ENCODE measurements around the gene PRDX2.
"Not testable (repeated sequence)": the region's sequence is repeated elsewhere in the genome, so short reads cannot be mapped to it uniquely, and the experiment has no call there.

Gene PRDX2

GRCh38 chr19:12836529-12836863 is 34.9 kb upstream of the PRDX2 start:
- H3K4me1 Mint-ChIP-seq (ENCODE audit: low read depth): peaks cover 33% of the 10 kb centered on the region
- no peaks in the 10 kb centered on the region for H3K9me3 Mint-ChIP-seq
- no peaks in the 10 kb centered on the region for H3K36me3 Mint-ChIP-seq (ENCODE audit: low read depth)
- no peak for DNase-seq (ENCODE audit: low spot score)
- H3K4me3 Mint-ChIP-seq: no peak overlapping the region
- H3K27me3 Mint-ChIP-seq (ENCODE audit: low read depth): peaks cover 78% of the 10 kb centered on the region
- no peak overlapping the region for H3K27ac Mint-ChIP-seq

GRCh38 chr19:12834976-12835757 is 33.6 kb upstream of the PRDX2 start:
- no peaks in the 10 kb centered on the region for H3K9me3 Mint-ChIP-seq
- peaks cover 24% of the 10 kb centered on the region for H3K4me1 Mint-ChIP-seq (ENCODE audit: low read depth)
- no peak overlapping the region for H3K4me3 Mint-ChIP-seq
- no peaks in the 10 kb centered on the region for H3K36me3 Mint-ChIP-seq (ENCODE audit: low read depth)
- peaks cover 71% of the 10 kb centered on the region for H3K27me3 Mint-ChIP-seq (ENCODE audit: low read depth)
- H3K27ac Mint-ChIP-seq: no peak overlapping the region
- no peak for DNase-seq (ENCODE audit: low spot score)

GRCh38 chr19:12834566-12834943 is 33.0 kb upstream of the PRDX2 start, which contains the start of gene RTBDN:
RTBDN (minus strand) TSS chr19:12834579; CDS start chr19:12829979, 4,600 bp downstream.
- Mint-ChIP-seq H3K27ac (peak within 1 kb of the TSS; percentile 1), H3K4me1 (ENCODE audit: low read depth) (peaks cover 23% of the 10 kb centered on the region), H3K36me3 (ENCODE audit: low read depth) (no peaks in the 10 kb centered on the region), H3K4me3 (peak within 1 kb of the TSS; percentile 63), H3K9me3 (no peaks in the 10 kb centered on the region), H3K27me3 (ENCODE audit: low read depth) (peaks cover 71% of the 10 kb centered on the region)
- no peak for DNase-seq (ENCODE audit: low spot score)

- no peaks in the 10 kb centered on the region for H3K9me3 Mint-ChIP-seq
- peaks cover 18% of the 10 kb centered on the region for H3K4me1 Mint-ChIP-seq (ENCODE audit: low read depth)
Measured at GRCh38 chr19:12833738-12834565, 32.4 kb upstream of the PRDX2 start.

GRCh38 chr19:12833418-12833737 is 31.8 kb upstream of the PRDX2 start:
- no peaks in the 10 kb centered on the region for H3K9me3 Mint-ChIP-seq
- H3K36me3 Mint-ChIP-seq (ENCODE audit: low read depth): no peaks in the 10 kb centered on the region
- DNase-seq (ENCODE audit: low spot score): no peak
- peak overlapping the region; percentile 63 for H3K4me3 Mint-ChIP-seq
- H3K4me1 Mint-ChIP-seq (ENCODE audit: low read depth): peaks cover 17% of the 10 kb centered on the region
- H3K27ac Mint-ChIP-seq: peak overlapping the region; percentile 1
- peaks cover 72% of the 10 kb centered on the region for H3K27me3 Mint-ChIP-seq (ENCODE audit: low read depth)

More at GRCh38 chr19:12833738-12834565, 32.4 kb upstream of the PRDX2 start:
- Mint-ChIP-seq H3K36me3 (ENCODE audit: low read depth) (no peaks in the 10 kb centered on the region), H3K27ac (no peak overlapping the region), H3K4me3 (peak overlapping the region; percentile 57), H3K27me3 (ENCODE audit: low read depth) (peaks cover 70% of the 10 kb centered on the region)
- DNase-seq (ENCODE audit: low spot score): peak; percentile 18

- Mint-ChIP-seq H3K27ac (no peak overlapping the region), H3K27me3 (ENCODE audit: low read depth) (peaks cover 55% of the 10 kb centered on the region), H3K4me1 (ENCODE audit: low read depth) (peaks cover 18% of the 10 kb centered on the region)
Measured at GRCh38 chr19:12828494-12828893, 26.9 kb upstream of the PRDX2 start.

GRCh38 chr19:12825254-12826131 is 23.9 kb upstream of the PRDX2 start:
- Mint-ChIP-seq H3K4me1 (ENCODE audit: low read depth) (peaks cover 12% of the 10 kb centered on the region), H3K9me3 (no peaks in the 10 kb centered on the region), H3K36me3 (ENCODE audit: low read depth) (no peaks in the 10 kb centered on the region), H3K4me3 (peak overlapping the region; percentile 54), H3K27ac (no peak overlapping the region), H3K27me3 (ENCODE audit: low read depth) (peaks cover 36% of the 10 kb centered on the region)
- DNase-seq (ENCODE audit: low spot score): peak; percentile 25

More at GRCh38 chr19:12828494-12828893, 26.9 kb upstream of the PRDX2 start:
- Mint-ChIP-seq H3K9me3 (no peaks in the 10 kb centered on the region), H3K4me3 (no peak overlapping the region), H3K36me3 (ENCODE audit: low read depth) (no peaks in the 10 kb centered on the region)
- DNase-seq (ENCODE audit: low spot score): peak; percentile 45

- H3K4me3 Mint-ChIP-seq: no peak overlapping the region
- H3K27ac Mint-ChIP-seq: no peak overlapping the region
Measured at GRCh38 chr19:12821761-12822160, 20.2 kb upstream of the PRDX2 start.

GRCh38 chr19:12817810-12818209 is 16.2 kb upstream of the PRDX2 start:
- H3K4me3 Mint-ChIP-seq; H3K27ac Mint-ChIP-seq; H3K4me1 Mint-ChIP-seq (ENCODE audit: low read depth); H3K9me3 Mint-ChIP-seq; H3K27me3 Mint-ChIP-seq (ENCODE audit: low read depth); DNase-seq (ENCODE audit: low spot score): not testable (repeated sequence)
- H3K36me3 Mint-ChIP-seq (ENCODE audit: low read depth): peaks cover 14% of the 10 kb centered on the region

More at GRCh38 chr19:12821761-12822160, 20.2 kb upstream of the PRDX2 start:
- H3K27me3 Mint-ChIP-seq (ENCODE audit: low read depth): peaks cover 13% of the 10 kb centered on the region
- DNase-seq (ENCODE audit: low spot score): no peak
- no peaks in the 10 kb centered on the region for H3K9me3 Mint-ChIP-seq
- peaks cover 9% of the 10 kb centered on the region for H3K4me1 Mint-ChIP-seq (ENCODE audit: low read depth)
- no peaks in the 10 kb centered on the region for H3K36me3 Mint-ChIP-seq (ENCODE audit: low read depth)

GRCh38 chr19:12817188-12817587 is 15.6 kb upstream of the PRDX2 start:
- not testable (repeated sequence) for H3K27ac Mint-ChIP-seq; DNase-seq (ENCODE audit: low spot score); H3K9me3 Mint-ChIP-seq; H3K4me1 Mint-ChIP-seq (ENCODE audit: low read depth); H3K27me3 Mint-ChIP-seq (ENCODE audit: low read depth); H3K4me3 Mint-ChIP-seq
- peaks cover 18% of the 10 kb centered on the region for H3K36me3 Mint-ChIP-seq (ENCODE audit: low read depth)

GRCh38 chr19:12815088-12815487 is 13.5 kb upstream of the PRDX2 start:
- H3K36me3 Mint-ChIP-seq (ENCODE audit: low read depth): peaks cover 18% of the 10 kb centered on the region
- no peak overlapping the region for H3K4me3 Mint-ChIP-seq
- DNase-seq (ENCODE audit: low spot score): no peak
- H3K4me1 Mint-ChIP-seq (ENCODE audit: low read depth): no peaks in the 10 kb centered on the region
- H3K27ac Mint-ChIP-seq: no peak overlapping the region
- no peaks in the 10 kb centered on the region for H3K27me3 Mint-ChIP-seq (ENCODE audit: low read depth)
- no peaks in the 10 kb centered on the region for H3K9me3 Mint-ChIP-seq

- Mint-ChIP-seq H3K9me3 (no peaks in the 10 kb centered on the region), H3K36me3 (ENCODE audit: low read depth) (peaks cover 14% of the 10 kb centered on the region), H3K27me3 (ENCODE audit: low read depth) (no peaks in the 10 kb centered on the region), H3K4me3 (peak within 1 kb of the TSS; percentile 88), H3K4me1 (ENCODE audit: low read depth) (peaks cover 16% of the 10 kb centered on the region), H3K27ac (peak within 1 kb of the TSS; percentile 89)
- peak; percentile 90 for DNase-seq (ENCODE audit: low spot score)
Measured at GRCh38 chr19:12806242-12807081, 4.9 kb upstream of the PRDX2 start, which contains the start of gene RNASEH2A. RNASEH2A (plus strand) TSS chr19:12806584; CDS start chr19:12806674, 90 bp downstream.

- Mint-ChIP-seq H3K4me3 (no peak overlapping the region), H3K9me3 (no peaks in the 10 kb centered on the region), H3K36me3 (ENCODE audit: low read depth) (peaks cover 15% of the 10 kb centered on the region), H3K4me1 (ENCODE audit: low read depth) (peaks cover 25% of the 10 kb centered on the region), H3K27ac (no peak overlapping the region), H3K27me3 (ENCODE audit: low read depth) (no peaks in the 10 kb centered on the region)
- no peak for DNase-seq (ENCODE audit: low spot score)
Measured at GRCh38 chr19:12804051-12804450, 2.5 kb upstream of the PRDX2 start.

Data from T-helper 2 cell treated with Interferon-gamma antibody and Interleukin-4, amounts not matched to agents 5 μg/mL and 100 μg/mL, for 36 hours (primary cell).